ENCODE results near the gene WDR45B.

The WDR45B gene

GRCh38 chr17:82648165-82648668 lies at the start of gene WDR45B:
TSS of gene WDR45B (minus strand) at chr17:82648444. CDS start at chr17:82648340, 104 bp downstream.
- no peaks in the 10 kb centered on the region for H3K9me2 ChIP-seq (ENCODE audit: low read depth, low read length)
- peak within 1 kb of the TSS; percentile 74 for H3K27ac ChIP-seq (ENCODE audit: low read depth, low read length, poor library complexity, severe bottlenecking)
- no peaks in the 10 kb centered on the region for H3K9me3 ChIP-seq (ENCODE audit: low read length)
- peak within 1 kb of the TSS; percentile 92 for H3K4me3 ChIP-seq (ENCODE audit: low read depth, low read length, poor library complexity, severe bottlenecking)
- H2AFZ ChIP-seq (ENCODE audit: low read length), result no peak within 1 kb of the TSS
- TF ChIP-seq EZH2 (IDR thresholded peaks at IDR 0.05; ENCODE audit: borderline replicate concordance, low read length) (no peak), CTCF (IDR thresholded peaks at IDR 0.05; ENCODE audit: low read length) (no peak)
- H3K4me1 ChIP-seq (ENCODE audit: insufficient read depth, low read length, severe bottlenecking), result peaks cover 19% of the 10 kb centered on the region
- H3K36me3 ChIP-seq (ENCODE audit: insufficient read depth, low read length), result peaks cover 20% of the 10 kb centered on the region
- no peaks in the 10 kb centered on the region for H3F3A ChIP-seq (ENCODE audit: insufficient read depth, low read length)
- 0 out of 2 replicates have a peak, but pooled peaks cover 3% of the 10 kb centered on the region for H3K27me3 ChIP-seq (ENCODE audit: insufficient read depth, low read length)
- peak within 1 kb of the TSS; percentile 92 for H3K4me2 ChIP-seq (ENCODE audit: low read length)
- peaks cover 29% of the 10 kb centered on the region for H3K79me2 ChIP-seq (ENCODE audit: insufficient read depth, low read length)
- peak within 1 kb of the TSS; percentile 87 for H3K9ac ChIP-seq (ENCODE audit: low read length)
- no peaks in the 10 kb centered on the region for H4K20me1 ChIP-seq (ENCODE audit: insufficient read depth, low read length)

- TF ChIP-seq EZH2 (IDR thresholded peaks at IDR 0.05; ENCODE audit: borderline replicate concordance, low read length), result no peak
- no peaks in the 10 kb centered on the region for H3F3A ChIP-seq (ENCODE audit: insufficient read depth, low read length)
- H3K4me1 ChIP-seq (ENCODE audit: insufficient read depth, low read length, severe bottlenecking), result peaks cover 9% of the 10 kb centered on the region
- H4K20me1 ChIP-seq (ENCODE audit: insufficient read depth, low read length), result no peaks in the 10 kb centered on the region
- peaks cover 16% of the 10 kb centered on the region for H3K9me3 ChIP-seq (ENCODE audit: low read length)
- peak overlapping the region; percentile 76 for H3K4me2 ChIP-seq (ENCODE audit: low read length)
- H3K79me2 ChIP-seq (ENCODE audit: insufficient read depth, low read length), result no peaks in the 10 kb centered on the region
- peak overlapping the region; percentile 65 for H3K4me3 ChIP-seq (ENCODE audit: low read depth, low read length, poor library complexity, severe bottlenecking)
- H3K27ac ChIP-seq (ENCODE audit: low read depth, low read length, poor library complexity, severe bottlenecking), result no peak overlapping the region
- H3K36me3 ChIP-seq (ENCODE audit: insufficient read depth, low read length), result peaks cover 9% of the 10 kb centered on the region; the same call in 1 of the 2 replicates
- H3K27me3 ChIP-seq (ENCODE audit: insufficient read depth, low read length), result peaks cover 3% of the 10 kb centered on the region; the same call in 1 of the 2 replicates
- H2AFZ ChIP-seq (ENCODE audit: low read length), result no peak overlapping the region
- H3K9ac ChIP-seq (ENCODE audit: low read length), result no peak overlapping the region
- no peaks in the 10 kb centered on the region for H3K9me2 ChIP-seq (ENCODE audit: low read depth, low read length)
These were observed 49.5 kb upstream of the WDR45B start for GRCh38 chr17:82697808-82698064.

- Histone ChIP-seq H3F3A (ENCODE audit: insufficient read depth, low read length) (no peaks in the 10 kb centered on the region), H3K4me3 (ENCODE audit: low read depth, low read length, poor library complexity, severe bottlenecking) (peak overlapping the region; percentile 65), H3K9ac (ENCODE audit: low read length) (no peak overlapping the region), H3K4me2 (ENCODE audit: low read length) (peak overlapping the region; percentile 76; the same call in 1 of the 2 replicates), H3K36me3 (ENCODE audit: insufficient read depth, low read length) (peaks cover 9% of the 10 kb centered on the region; the same call in 1 of the 2 replicates), H3K27me3 (ENCODE audit: insufficient read depth, low read length) (peaks cover 3% of the 10 kb centered on the region; the same call in 1 of the 2 replicates), H3K27ac (ENCODE audit: low read depth, low read length, poor library complexity, severe bottlenecking) (no peak overlapping the region), H3K9me2 (ENCODE audit: low read depth, low read length) (no peaks in the 10 kb centered on the region), H3K4me1 (ENCODE audit: insufficient read depth, low read length, severe bottlenecking) (peaks cover 9% of the 10 kb centered on the region), H3K79me2 (ENCODE audit: insufficient read depth, low read length) (no peaks in the 10 kb centered on the region), H3K9me3 (ENCODE audit: low read length) (peaks cover 16% of the 10 kb centered on the region), H4K20me1 (ENCODE audit: insufficient read depth, low read length) (no peaks in the 10 kb centered on the region), H2AFZ (ENCODE audit: low read length) (no peak overlapping the region)
- no peak for TF ChIP-seq EZH2 (IDR thresholded peaks at IDR 0.05; ENCODE audit: borderline replicate concordance, low read length)
- TF ChIP-seq CTCF (IDR thresholded peaks at IDR 0.05; ENCODE audit: low read length), result no peak
These were observed 48.9 kb upstream of the WDR45B start for GRCh38 chr17:82696916-82697807.

All from OCI-LY1 (cell line).